CD1c-positive myeloid dendritic cell (primary cell): ENCODE data around the gene GSTP1.
"Not testable (repeated sequence)": the region's sequence is repeated elsewhere in the genome, so short reads cannot be mapped to it uniquely, and the experiment has no call there.

ENCODE experiments used
- DNase-seq: peaks from one replicate; pipeline ENCODE4 v3.0.0-alpha.2; 2016; ENCODE audit errors: extremely low spot score

Gene GSTP1

GRCh38 chr11:67563705-67564114 lies 19.9 kb upstream of the GSTP1 start:
- DNase-seq, result not testable (repeated sequence)

DNA sequence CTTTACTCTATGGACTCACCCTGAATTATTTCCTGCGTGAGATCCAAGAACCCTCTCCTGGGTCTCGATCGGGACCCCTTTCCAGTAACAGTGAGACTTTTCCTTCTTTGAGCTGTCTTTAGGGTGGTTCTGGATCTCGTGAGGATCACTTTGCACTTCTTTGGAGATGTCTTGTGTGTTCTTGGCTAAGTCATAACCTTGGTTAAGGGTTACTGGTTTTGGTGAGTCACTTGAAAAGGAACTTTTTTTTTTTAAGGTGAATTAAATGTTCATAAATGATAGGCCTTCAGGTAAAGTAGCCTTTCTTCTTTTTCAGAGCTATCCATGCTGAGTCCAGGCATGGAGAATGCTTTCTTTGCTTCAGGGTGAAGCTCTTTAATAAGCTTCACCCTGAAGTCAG lies 19.4 kb upstream of the GSTP1 start:
- DNase-seq, result no peak

DNA sequence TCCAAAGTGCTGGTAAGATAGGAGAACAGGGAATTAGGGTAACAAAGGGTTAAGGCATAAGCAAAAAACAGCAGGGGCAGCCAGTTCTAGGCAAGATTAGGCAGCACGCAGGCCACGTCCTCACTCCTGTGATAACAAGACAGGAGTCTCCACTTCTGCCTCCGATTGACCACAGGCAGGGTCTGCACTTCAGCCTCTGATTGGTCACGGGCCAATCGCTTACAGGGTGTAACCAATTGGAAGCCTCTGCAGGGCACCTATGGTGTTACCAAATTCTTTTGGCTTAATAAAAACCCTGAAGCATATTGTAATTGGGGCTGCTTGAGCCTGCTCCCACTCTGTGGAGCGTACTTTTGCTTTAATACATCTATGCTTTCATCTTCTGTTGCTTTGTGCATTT lies 12.2 kb upstream of the GSTP1 start:
- no peak for DNase-seq

DNA sequence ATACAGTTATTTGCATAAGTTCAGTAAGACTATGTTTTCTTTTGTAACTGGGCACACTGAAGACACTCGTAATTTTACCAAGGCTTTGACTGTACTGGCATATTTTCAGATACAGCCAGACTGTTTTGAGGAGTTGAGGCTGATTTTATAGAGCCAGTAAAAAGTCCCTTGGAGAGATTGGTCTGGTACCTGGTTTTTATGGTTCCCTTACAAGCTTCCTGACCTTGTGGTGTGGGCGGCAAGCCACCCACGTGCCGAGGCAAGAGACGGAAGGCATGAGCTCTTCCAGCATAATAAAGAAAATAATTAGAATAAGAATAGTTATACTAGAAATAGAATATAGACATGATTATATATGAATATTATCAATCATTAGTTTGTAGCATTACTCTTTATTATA lies 11.3 kb upstream of the GSTP1 start:
- no peak for DNase-seq

GRCh38 chr11:67572747-67573419 lies 10.7 kb upstream of the GSTP1 start:
- DNase-seq, result peak; percentile 60

- DNase-seq, result no peak
These were observed 8.7 kb upstream of the GSTP1 start for GRCh38 chr11:67574938-67575337.

DNA sequence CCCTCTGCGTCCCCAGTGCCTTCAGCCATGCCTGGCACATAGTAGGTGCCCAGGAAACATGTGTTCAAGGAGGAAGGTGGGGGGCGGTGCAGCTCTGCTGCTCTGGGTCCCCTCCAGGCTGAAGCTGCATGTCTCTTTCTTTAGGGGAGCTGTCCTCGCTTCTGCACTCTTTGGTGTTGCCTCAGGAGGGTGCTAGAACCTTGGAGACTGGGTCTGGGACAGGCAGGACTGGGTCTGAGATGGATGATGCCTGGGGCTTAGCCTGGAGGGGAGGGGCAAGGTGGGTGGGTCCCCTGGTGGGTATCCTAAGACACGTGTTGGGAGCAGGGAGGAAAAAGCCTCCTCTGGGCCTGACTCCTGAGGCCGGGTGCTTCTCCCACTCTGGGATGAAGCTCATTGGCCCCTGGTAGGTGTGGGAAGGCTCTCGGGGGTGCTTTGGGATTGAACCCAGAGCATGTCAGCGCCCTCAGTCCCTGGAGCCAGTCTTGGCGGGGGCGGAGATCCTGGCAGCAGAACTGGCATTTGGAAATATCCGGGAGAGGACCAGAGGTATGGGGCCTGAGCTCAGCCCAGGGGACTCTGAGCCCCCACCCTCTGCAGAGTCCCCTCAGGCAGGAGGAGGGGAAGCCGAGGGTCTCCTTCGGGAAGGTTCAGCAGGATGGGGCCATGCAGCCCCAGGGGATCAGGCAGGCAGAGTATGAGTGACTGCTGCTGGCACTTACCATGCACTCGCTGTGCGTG lies 6.7 kb upstream of the GSTP1 start:
- DNase-seq, result no peak

DNA sequence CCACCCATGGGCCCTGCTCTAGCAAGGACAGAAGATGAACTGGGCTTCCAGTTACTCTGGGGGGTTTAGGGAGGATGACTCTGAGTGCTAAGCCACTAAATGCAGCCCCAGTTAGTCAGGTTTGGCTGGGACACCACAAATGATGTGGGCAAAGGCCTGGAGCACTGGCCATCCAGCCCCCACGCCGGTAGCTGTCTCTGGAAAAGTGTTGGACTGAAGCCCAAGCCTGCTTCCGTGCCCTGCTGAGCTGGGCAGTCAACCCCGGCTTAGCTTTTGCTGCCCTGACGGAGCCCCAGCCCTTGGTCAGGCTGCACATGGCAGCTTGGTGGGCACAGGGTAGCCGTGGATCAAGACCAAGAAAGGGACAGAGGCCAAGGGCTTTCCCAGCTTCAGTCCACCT lies 5.7 kb upstream of the GSTP1 start:
- DNase-seq, result no peak

DNA sequence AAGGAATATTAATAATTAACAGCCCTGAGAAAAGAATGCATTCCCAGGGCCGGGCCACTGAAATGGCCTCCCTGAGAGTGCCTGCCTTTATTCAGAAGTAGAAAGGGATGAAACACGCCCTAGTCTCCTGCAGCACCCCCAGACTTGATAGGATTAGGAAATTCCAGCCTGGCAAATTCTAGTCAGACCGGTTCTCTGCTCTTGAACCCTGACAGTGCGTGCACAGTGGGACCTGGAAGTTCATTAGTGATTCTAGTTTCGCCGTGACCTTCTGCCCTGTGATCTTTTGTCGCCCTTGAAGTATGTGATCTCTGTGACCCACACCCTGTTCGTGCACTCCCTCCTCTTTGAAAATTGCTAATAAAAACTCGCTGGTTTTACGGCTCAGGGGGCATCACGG lies 2.1 kb upstream of the GSTP1 start:
- DNase-seq, result no peak

- DNase-seq, result no peak
These were observed 1.6 kb upstream of the GSTP1 start for GRCh38 chr11:67582011-67582410.

DNA sequence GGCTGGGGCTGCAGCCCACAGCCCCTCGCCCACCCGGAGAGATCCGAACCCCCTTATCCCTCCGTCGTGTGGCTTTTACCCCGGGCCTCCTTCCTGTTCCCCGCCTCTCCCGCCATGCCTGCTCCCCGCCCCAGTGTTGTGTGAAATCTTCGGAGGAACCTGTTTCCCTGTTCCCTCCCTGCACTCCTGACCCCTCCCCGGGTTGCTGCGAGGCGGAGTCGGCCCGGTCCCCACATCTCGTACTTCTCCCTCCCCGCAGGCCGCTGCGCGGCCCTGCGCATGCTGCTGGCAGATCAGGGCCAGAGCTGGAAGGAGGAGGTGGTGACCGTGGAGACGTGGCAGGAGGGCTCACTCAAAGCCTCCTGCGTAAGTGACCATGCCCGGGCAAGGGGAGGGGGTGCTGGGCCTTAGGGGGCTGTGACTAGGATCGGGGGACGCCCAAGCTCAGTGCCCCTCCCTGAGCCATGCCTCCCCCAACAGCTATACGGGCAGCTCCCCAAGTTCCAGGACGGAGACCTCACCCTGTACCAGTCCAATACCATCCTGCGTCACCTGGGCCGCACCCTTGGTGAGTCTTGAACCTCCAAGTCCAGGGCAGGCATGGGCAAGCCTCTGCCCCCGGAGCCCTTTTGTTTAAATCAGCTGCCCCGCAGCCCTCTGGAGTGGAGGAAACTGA lies 731 bp downstream of the GSTP1 start:
- DNase-seq, result peak; percentile 85

- no peak for DNase-seq
These were observed 1.6 kb downstream of the GSTP1 start for GRCh38 chr11:67584881-67585873.

- DNase-seq, result no peak
These were observed 2.3 kb downstream of the GSTP1 start for GRCh38 chr11:67585911-67586310.

GRCh38 chr11:67586568-67587250 lies 3.1 kb downstream of the GSTP1 start:
- no peak for DNase-seq

DNA sequence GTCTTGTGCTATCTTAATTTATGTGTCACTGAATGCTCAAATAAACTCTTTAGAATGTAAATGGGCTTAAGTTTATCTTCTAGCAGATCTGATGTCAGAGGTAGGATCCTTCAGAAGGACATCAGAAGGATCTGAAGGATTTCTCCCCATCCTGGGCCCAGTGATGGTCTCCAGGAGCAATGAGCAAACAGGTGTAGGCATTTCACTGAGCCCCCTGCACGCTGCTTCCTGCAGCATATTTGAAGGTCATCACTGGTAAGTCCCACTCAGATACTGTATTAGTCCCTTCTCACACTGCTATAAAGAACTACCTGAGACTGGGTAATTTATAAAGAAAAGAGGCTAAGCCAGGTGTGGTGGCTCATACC lies 4.5 kb downstream of the GSTP1 start:
- DNase-seq, result no peak

- DNase-seq, result peak; percentile 26
These were observed 5.3 kb downstream of the GSTP1 start for GRCh38 chr11:67588899-67589415.

DNA sequence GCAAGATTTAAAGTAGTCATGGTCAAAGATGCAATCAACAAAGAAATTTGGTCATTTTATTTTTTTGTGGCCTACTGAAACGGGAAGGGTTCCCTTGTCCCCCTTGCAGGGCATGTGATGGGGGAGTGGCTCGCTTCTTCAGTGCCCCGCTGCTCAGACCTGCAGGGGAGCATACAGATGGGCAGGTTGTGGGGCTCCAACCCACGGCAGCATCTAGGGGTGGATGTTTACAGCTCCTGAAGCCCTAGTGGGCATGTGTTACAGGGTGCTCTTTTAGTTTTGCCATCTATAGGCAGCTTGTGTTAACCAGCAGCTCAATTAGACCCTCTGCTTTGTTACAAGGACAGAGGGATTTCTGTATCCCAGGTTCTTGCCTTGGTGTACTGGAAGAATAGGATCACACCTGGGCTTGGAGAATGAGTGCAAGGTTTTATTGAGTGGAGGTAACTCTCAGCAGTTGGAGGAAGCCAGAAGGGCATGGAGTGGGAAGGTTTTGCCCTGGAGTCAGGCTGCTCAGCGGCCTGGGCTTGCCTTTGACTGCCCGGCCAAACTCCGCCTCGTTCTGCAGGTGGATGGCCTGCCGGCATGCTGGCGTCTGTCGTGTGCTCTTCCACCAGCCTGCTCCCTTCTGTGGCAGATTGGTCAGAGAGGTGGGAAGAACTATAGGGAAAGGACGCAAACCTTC lies 9.4 kb downstream of the GSTP1 start:
- no peak for DNase-seq

GRCh38 chr11:67593565-67593905 lies 9.9 kb downstream of the GSTP1 start:
- no peak for DNase-seq

- no peak for DNase-seq
These were observed 10.9 kb downstream of the GSTP1 start for GRCh38 chr11:67594480-67594879.

DNA sequence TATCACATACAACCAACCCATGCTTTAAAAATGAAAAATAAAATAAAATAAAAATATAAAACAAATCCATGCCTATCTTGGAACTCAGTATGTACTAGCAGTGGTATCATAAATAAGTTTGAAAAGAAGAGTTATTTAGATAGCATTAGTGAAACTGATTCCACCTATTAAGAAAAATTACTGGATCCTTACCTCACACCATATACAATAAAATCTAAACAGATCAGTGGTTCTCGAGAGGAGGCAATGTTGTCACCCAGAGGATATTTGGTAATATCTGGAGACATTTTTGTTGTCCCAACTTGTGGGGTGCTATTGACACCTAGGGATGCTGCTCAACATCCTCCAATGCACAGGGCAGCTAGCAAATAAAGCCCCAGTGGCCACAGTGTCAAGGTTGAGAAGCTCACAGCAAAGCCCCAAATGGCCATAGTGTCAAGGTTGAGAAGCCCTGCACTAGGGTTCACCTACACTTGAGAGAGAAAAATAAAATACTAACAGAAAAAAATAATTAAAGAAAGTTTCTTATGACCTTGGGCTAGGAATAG lies 13.2 kb downstream of the GSTP1 start:
- no peak for DNase-seq
